ENCODE measurements around the gene OXCT2.

GRCh38 chr1:39791838-39792237 is 20.7 kb upstream of the OXCT2 start:
- TF ChIP-seq CTCF (IDR thresholded peaks at IDR 0.05; ENCODE audit: insufficient read depth, low read depth, low read length): no peak
- no peak for TF ChIP-seq EZH2 (IDR thresholded peaks at IDR 0.05; ENCODE audit: insufficient read depth, low read length)

Data from astrocyte (in vitro differentiated cells and primary cell).